Activated CD4-positive, alpha-beta memory T cell treated with anti-CD3 and anti-CD28 coated beads for 36 hours (primary cell): ENCODE measurements around the gene SCLY. TPM values are rescaled to one million over a fixed set of nuclear protein-coding genes. Genes with fewer than 3 reads are reported as not detected.
A peak's percentile ranks its signal among the peaks of the same experiment; 100 is the strongest.

Experiments used
- CTCF ChIA-PET: fragments of 350-600 bp; sonication (Branson Sonifier 250); formaldehyde crosslinking; loops from one replicate; lab custom pipeline; 2021; ENCODE audit warnings: antibody characterized with exemption, inconsistent platforms; lab: Charles Lee
- POLR2A ChIA-PET: fragments of 350-600 bp; sonication (Branson Sonifier 250); formaldehyde crosslinking; loops from one replicate; lab custom pipeline; 2021; ENCODE audit warnings: antibody characterized with exemption; lab: Charles Lee
- DNase-seq: peaks from one replicate; pipeline ENCODE4 v3.0.0-alpha.2; 2020
- H3K27ac Mint-ChIP-seq: one replicate; pipeline ENCODE4 v1.8.0; 2021; ENCODE audit warnings: mixed read lengths
- H3K27me3 Mint-ChIP-seq: one replicate; pipeline ENCODE4 v1.8.0; 2021; ENCODE audit warnings: mixed read lengths
- H3K36me3 Mint-ChIP-seq: one replicate; pipeline ENCODE4 v1.8.0; 2021; ENCODE audit warnings: mixed read lengths
- H3K4me1 Mint-ChIP-seq: one replicate; pipeline ENCODE4 v1.8.0; 2021; ENCODE audit warnings: low read depth, mixed read lengths
- H3K4me3 Mint-ChIP-seq: one replicate; pipeline ENCODE4 v1.8.0; 2021; ENCODE audit warnings: mild to moderate bottlenecking, mixed read lengths
- H3K9me3 Mint-ChIP-seq: one replicate; pipeline ENCODE4 v1.8.0; 2021; ENCODE audit warnings: mixed read lengths
- intact Hi-C: fragments of 100-400 bp; cut with micrococcal nuclease; formaldehyde crosslinking; loops from one replicate; pipeline ENCODE4 v1.15.1; 2023
- total RNA-seq, 2 experiments: library from RNA; stranded (reverse); gene quantifications; one replicate each; pipeline ENCODE4 v1.2.3, GENCODE V29; 2021

The SCLY gene
- total RNA-seq, 2 experiments from 2014 or later: 47.9 to 51.8 TPM

DNA sequence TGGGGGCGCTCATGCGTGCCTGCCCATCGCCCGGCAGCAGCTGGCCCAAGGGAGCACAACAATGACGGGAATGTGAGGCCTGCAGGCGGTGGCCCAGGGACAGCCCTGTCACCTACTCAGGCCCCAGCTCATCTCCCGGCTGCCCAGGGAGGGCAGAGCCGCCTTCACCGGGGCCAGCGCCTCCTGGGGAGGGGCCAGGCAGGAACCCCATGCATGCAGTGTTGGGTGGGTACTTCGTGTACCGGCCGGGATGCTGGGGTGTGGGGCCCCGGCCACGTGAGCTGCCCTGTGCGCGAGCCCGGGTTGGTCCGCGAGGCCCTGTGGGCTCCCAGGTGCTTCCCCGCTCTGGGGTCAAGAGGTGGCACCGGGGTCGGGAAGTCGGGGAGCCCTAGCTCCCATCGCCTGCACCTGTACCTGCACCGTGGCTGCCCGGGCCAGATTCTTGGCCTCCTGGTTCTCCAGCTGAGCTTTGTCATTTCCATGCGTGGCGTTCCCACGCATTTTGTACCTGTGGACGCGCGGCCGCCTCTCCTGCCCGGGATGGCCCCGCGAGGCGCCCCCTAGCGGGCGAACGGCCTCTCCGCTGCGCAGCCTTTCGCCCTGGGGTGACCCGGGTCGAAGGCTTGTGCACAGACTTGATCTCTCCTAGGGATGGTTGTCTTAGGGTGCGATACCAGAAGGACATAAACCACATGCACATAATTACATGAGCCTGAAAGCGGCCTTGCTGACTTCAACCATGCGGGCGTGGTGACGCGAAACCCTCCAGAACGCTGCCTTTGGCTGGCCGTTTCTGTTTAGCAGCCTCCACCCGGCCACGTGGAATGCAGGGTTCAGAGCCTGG, 78.6 kb downstream of the SCLY start:
- Mint-ChIP-seq H3K4me1 (peaks cover 5% of the 10 kb centered on the region), H3K27me3 (no peaks in the 10 kb centered on the region), H3K4me3 (no peak overlapping the region), H3K27ac (no peak overlapping the region), H3K9me3 (no peaks in the 10 kb centered on the region), H3K36me3 (no peaks in the 10 kb centered on the region)
- POLR2A ChIA-PET: no interaction called here
- CTCF ChIA-PET: interaction anchor here (0.6 to 1.4 kb wide), 6 partner anchors 52 to 627 kb away, joined by 3 read pairs; no protein-coding TSS in a partner anchor
- intact Hi-C loops: no loop called here
- peak; percentile 42 for DNase-seq

DNA sequence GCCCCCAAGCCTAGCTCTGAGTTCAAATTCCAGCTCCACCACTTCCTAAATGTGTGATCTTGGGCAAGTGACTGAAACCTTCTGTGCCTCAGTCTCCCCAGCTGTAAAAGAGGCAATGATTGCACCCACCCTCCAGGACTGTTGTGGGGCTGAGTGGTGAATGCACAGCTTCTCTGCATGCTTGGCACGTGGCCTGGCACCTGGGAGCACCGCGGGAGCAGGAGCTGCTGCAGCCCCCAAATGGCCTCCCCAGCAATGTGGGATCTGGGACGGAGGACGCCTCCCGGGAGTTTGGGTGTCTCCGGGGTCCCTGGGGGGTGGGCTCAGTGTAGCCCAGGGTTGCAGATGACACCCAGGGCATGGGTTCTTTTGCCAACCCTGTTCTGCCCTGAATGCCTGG, 79.2 kb downstream of the SCLY start:
- Mint-ChIP-seq H3K27me3 (no peaks in the 10 kb centered on the region), H3K36me3 (no peaks in the 10 kb centered on the region), H3K27ac (no peak overlapping the region), H3K9me3 (no peaks in the 10 kb centered on the region), H3K4me3 (no peak overlapping the region), H3K4me1 (peaks cover 5% of the 10 kb centered on the region)
- intact Hi-C loops: no loop called here
- ChIA-PET CTCF (interaction anchor here (1.1 to 1.4 kb wide), 3 partner anchors 52 to 286 kb away, joined by 3 read pairs; no protein-coding TSS in a partner anchor), POLR2A (no interaction called here)
- DNase-seq: no peak

- DNase-seq: no peak
- Mint-ChIP-seq H3K9me3 (no peaks in the 10 kb centered on the region), H3K27ac (no peak overlapping the region), H3K27me3 (no peaks in the 10 kb centered on the region), H3K4me1 (peaks cover 5% of the 10 kb centered on the region), H3K4me3 (no peak overlapping the region), H3K36me3 (no peaks in the 10 kb centered on the region)
- CTCF ChIA-PET: interaction anchor here (1.2 kb wide), 1 partner anchor 286 kb away, joined by 3 read pairs; no protein-coding TSS in a partner anchor
- intact Hi-C loops: no loop called here
- POLR2A ChIA-PET: no interaction called here
Observed at GRCh38 chr2:238140721-238141540, 80.1 kb downstream of the SCLY start.

- no peak overlapping the region for H3K4me3 Mint-ChIP-seq
- no peak overlapping the region for H3K27ac Mint-ChIP-seq
- POLR2A ChIA-PET: no interaction called here
- no peaks in the 10 kb centered on the region for H3K36me3 Mint-ChIP-seq
- peaks cover 5% of the 10 kb centered on the region for H3K4me1 Mint-ChIP-seq
- DNase-seq: no peak
- H3K27me3 Mint-ChIP-seq: no peaks in the 10 kb centered on the region
- H3K9me3 Mint-ChIP-seq: no peaks in the 10 kb centered on the region
- CTCF ChIA-PET: no interaction called here
- intact Hi-C loops: no loop called here
Observed at GRCh38 chr2:238141541-238142318, 80.9 kb downstream of the SCLY start.

- DNase-seq: no peak
- H3K36me3 Mint-ChIP-seq: no peaks in the 10 kb centered on the region
- ChIA-PET CTCF (no interaction called here), POLR2A (interaction anchor here (0.6 kb wide), 1 partner anchor 177 kb away, joined by 3 read pairs; no protein-coding TSS in a partner anchor)
- H3K27me3 Mint-ChIP-seq: no peaks in the 10 kb centered on the region
- peaks cover 5% of the 10 kb centered on the region for H3K4me1 Mint-ChIP-seq
- intact Hi-C loops: no loop called here
- no peak overlapping the region for H3K4me3 Mint-ChIP-seq
- H3K27ac Mint-ChIP-seq: no peak overlapping the region
- H3K9me3 Mint-ChIP-seq: no peaks in the 10 kb centered on the region
Observed at GRCh38 chr2:238142382-238143205, 81.8 kb downstream of the SCLY start.

DNA sequence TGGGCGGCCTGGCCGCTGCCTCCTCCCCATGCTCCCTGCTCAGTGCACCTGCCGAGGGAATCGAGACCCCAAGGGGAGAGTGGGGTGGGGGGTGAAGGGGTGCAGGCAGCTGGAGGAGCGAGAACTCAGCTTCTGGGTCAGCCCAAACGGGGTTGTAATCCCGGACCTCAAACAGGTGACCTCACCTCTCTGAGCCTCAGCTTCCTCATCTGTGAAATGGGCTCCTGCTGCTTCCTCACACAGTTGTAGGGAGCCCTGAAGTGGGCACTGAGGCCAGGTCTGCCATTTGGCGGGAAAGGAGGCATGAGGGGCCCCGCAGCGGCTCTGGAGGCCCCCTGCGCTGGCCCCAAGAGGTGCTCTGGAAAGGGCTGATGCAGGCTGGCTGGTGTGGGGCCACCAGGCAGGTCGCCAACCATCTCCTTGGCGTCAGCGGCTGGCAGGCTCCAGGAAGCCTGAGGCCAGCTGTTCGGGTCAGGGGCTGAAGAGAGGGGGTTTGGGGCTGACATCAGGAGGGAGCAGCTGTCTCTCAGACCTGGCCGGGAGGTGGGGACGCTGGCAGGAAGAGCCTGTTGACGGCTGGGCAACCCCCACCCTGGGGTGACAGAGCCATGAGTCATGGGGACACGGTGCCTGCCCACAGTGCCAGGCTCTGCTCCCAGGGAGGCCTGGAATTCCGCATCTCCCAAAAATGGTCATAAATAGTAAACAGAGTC, 82.6 kb downstream of the SCLY start:
- no peak overlapping the region for H3K4me3 Mint-ChIP-seq
- ChIA-PET CTCF (no interaction called here), POLR2A (interaction anchor here (0.6 kb wide), 1 partner anchor 178 kb away, joined by 3 read pairs; no protein-coding TSS in a partner anchor)
- H3K9me3 Mint-ChIP-seq: no peaks in the 10 kb centered on the region
- H3K36me3 Mint-ChIP-seq: no peaks in the 10 kb centered on the region
- H3K27me3 Mint-ChIP-seq: no peaks in the 10 kb centered on the region
- H3K4me1 Mint-ChIP-seq: peaks cover 5% of the 10 kb centered on the region
- intact Hi-C loops: no loop called here
- peak; percentile 47 for DNase-seq
- no peak overlapping the region for H3K27ac Mint-ChIP-seq

DNA sequence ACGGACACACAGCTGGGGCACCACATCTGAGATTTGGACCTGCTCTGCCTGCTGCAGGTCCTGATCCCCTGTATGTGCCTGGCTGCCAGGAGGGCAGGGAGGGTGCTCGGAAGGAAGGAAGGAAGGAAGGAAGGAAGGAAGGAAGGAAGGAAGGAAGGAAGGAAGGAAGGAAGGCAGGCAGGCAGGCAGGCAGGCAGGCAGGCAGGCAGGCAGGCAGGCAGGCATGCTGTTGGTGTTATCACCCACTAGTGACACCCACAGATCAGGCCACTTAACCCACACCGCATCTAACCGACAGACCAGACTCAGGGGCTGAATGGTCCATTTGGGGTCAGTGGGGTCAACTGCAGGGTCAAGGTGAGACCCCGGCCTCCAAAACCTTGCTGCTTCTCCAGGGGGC, 83.5 kb downstream of the SCLY start:
- Mint-ChIP-seq H3K27me3 (no peaks in the 10 kb centered on the region), H3K4me3 (no peak overlapping the region), H3K4me1 (peaks cover 5% of the 10 kb centered on the region), H3K27ac (no peak overlapping the region), H3K9me3 (no peaks in the 10 kb centered on the region), H3K36me3 (no peaks in the 10 kb centered on the region)
- no peak for DNase-seq
- POLR2A ChIA-PET: no interaction called here
- intact Hi-C loops: no loop called here
- CTCF ChIA-PET: interaction anchor here (0.6 kb wide), 1 partner anchor 25 kb away, joined by 4 read pairs; no protein-coding TSS in a partner anchor

DNA sequence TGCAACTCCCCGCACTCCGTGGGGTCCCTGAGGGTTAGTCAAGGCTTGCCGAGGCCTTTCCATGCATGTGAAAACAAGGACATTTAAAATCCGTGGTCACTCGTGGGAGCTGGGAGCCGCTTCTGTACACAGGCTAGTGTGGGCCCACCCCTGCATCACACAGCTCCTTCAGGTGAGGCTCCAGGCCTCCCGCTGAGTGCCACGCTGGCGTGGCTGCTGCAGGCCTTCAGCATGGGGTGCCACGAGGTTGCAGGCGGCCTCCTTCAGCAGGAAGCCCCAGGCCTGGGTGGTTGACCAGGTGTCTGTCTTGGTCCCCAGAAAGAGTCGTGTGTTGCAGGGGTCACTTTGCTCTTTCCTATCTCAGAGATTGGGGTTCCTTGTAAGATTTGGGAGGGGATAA, 84.2 kb downstream of the SCLY start:
- no peaks in the 10 kb centered on the region for H3K27me3 Mint-ChIP-seq
- H3K36me3 Mint-ChIP-seq: no peaks in the 10 kb centered on the region
- CTCF ChIA-PET: no interaction called here
- POLR2A ChIA-PET: no interaction called here
- H3K27ac Mint-ChIP-seq: no peak overlapping the region
- DNase-seq: no peak
- H3K4me1 Mint-ChIP-seq: peaks cover 5% of the 10 kb centered on the region
- intact Hi-C loops: no loop called here
- no peaks in the 10 kb centered on the region for H3K9me3 Mint-ChIP-seq
- H3K4me3 Mint-ChIP-seq: no peak overlapping the region

DNA sequence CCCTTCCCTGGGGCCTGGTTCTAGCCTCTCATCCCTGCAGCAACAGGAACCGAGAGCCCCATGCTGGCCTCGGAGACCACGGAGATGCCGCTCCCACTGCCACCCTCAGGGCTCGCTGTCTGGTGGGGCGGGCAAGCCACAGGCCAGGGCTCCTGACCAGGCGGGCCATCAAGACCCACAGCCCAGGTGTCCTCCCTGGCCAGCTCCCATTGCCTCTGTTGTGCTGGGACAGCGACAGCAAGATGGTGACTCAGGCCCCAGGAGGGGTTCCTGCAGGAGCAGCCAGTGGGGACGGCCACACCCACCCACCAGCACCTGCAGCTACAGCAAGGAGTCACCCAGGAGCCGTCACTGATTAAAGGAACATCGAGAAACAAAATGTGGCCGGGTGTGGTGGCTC, 85.0 kb downstream of the SCLY start:
- no peaks in the 10 kb centered on the region for H3K9me3 Mint-ChIP-seq
- no peak for DNase-seq
- H3K4me3 Mint-ChIP-seq: no peak overlapping the region
- CTCF ChIA-PET: no interaction called here
- H3K27ac Mint-ChIP-seq: no peak overlapping the region
- POLR2A ChIA-PET: no interaction called here
- H3K27me3 Mint-ChIP-seq: no peaks in the 10 kb centered on the region
- H3K36me3 Mint-ChIP-seq: no peaks in the 10 kb centered on the region
- intact Hi-C loops: no loop called here
- H3K4me1 Mint-ChIP-seq: peaks cover 5% of the 10 kb centered on the region

DNA sequence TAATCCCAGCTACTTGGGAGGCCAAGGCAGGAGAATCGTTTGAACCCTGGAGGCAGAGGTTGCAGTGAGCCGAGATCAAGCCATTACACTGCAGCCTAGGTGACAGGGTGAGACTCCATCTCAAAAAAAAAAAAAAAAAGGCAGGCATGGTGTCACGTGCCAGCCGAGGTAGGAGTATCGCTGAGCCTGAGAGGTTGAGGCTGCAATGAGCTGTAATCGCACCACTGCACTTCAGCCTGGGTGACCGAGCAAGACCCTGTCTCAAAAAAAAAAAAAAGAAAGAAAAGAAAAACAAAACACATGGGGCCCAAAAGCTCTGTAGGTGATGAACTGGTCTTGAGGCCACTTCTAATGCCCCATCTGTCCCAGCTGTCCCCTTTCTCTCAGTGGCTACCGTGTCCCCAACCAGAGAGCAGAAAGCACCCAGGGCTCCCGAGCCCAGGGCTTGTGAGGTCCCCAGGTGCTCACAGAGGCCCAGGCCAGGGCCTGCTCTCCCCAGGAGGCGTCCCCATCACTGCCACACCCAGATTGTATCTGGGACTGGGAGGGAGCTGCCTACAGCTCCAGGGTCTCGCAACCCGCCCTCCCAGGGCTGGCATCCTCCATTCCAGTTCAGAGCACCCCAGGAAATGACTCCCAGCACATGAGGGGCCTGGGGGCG, 86.2 kb downstream of the SCLY start:
- Mint-ChIP-seq H3K9me3 (no peaks in the 10 kb centered on the region), H3K4me1 (no peaks in the 10 kb centered on the region), H3K4me3 (no peak overlapping the region), H3K36me3 (no peaks in the 10 kb centered on the region), H3K27me3 (no peaks in the 10 kb centered on the region), H3K27ac (no peak overlapping the region)
- no peak for DNase-seq
- ChIA-PET POLR2A (no interaction called here), CTCF (no interaction called here)
- intact Hi-C loops: no loop called here
